CD4-positive, alpha-beta T cell treated with Interleukin-17A for 4 hours (primary cell): ENCODE results near the gene PTPN7.
"Not testable (repeated sequence)": the region's sequence is repeated elsewhere in the genome, so short reads cannot be mapped to it uniquely, and the experiment has no call there.

Experiments used
- DNase-seq: peaks from one replicate; pipeline ENCODE4 v3.0.0-alpha.2; 2020; ENCODE audit warnings: mixed read lengths

Gene PTPN7

GRCh38 chr1:202160377-202160940, at the start of gene PTPN7:
Gene PTPN7, minus strand, starts transcription at chr1:202160602. Its CDS starts 1,200 bp downstream, at chr1:202159402.
- DNase-seq: peak; percentile 88

- no peak for DNase-seq
These were observed 48.0 kb upstream of the PTPN7 start for GRCh38 chr1:202208351-202208857.

- DNase-seq: no peak
These were observed 46.9 kb upstream of the PTPN7 start for GRCh38 chr1:202207292-202207691.

- DNase-seq: peak; percentile 27
These were observed 45.3 kb upstream of the PTPN7 start for GRCh38 chr1:202205523-202206190.

- no peak for DNase-seq
These were observed 43.7 kb upstream of the PTPN7 start for GRCh38 chr1:202204065-202204464.

- DNase-seq: no peak
These were observed 43.0 kb upstream of the PTPN7 start for GRCh38 chr1:202203238-202204039.

- no peak for DNase-seq
These were observed 42.2 kb upstream of the PTPN7 start for GRCh38 chr1:202202500-202203168.

GRCh38 chr1:202201971-202202370, 41.6 kb upstream of the PTPN7 start:
- DNase-seq: no peak

- DNase-seq: no peak
These were observed 40.9 kb upstream of the PTPN7 start for GRCh38 chr1:202201266-202201665.

GRCh38 chr1:202200669-202201068, 40.3 kb upstream of the PTPN7 start:
- DNase-seq: no peak

GRCh38 chr1:202200112-202200548, 39.7 kb upstream of the PTPN7 start:
- DNase-seq: no peak

GRCh38 chr1:202199040-202199889, 38.9 kb upstream of the PTPN7 start:
- no peak for DNase-seq

- DNase-seq: no peak
These were observed 37.9 kb upstream of the PTPN7 start for GRCh38 chr1:202198366-202198724.

- DNase-seq: no peak
These were observed 37.4 kb upstream of the PTPN7 start for GRCh38 chr1:202197653-202198365.

GRCh38 chr1:202194328-202194648, 33.9 kb upstream of the PTPN7 start:
- DNase-seq: no peak

- DNase-seq: no peak
These were observed 33.4 kb upstream of the PTPN7 start, which contains the start of gene LGR6 for GRCh38 chr1:202193614-202194327. Gene LGR6, plus strand, starts transcription at chr1:202193799. Its CDS starts 191 bp downstream, at chr1:202193990.

- peak; percentile 67 for DNase-seq
These were observed 32.6 kb upstream of the PTPN7 start for GRCh38 chr1:202192770-202193613.

GRCh38 chr1:202191391-202191790, 31.0 kb upstream of the PTPN7 start:
- not testable (repeated sequence) for DNase-seq

GRCh38 chr1:202189918-202190715, 29.7 kb upstream of the PTPN7 start:
- no peak for DNase-seq
